Muscle of back (tissue), 11 donors: ENCODE data around the gene HOXA13. TPM values are rescaled to one million over a fixed set of nuclear protein-coding genes. Genes with fewer than 3 reads are reported as not detected.

Experiments
- DNase-seq, 3 donors: peaks; one replicate each; pipeline versions ENCODE4 v3.0.0 to v3.0.0-alpha.2; 2013
- polyA plus RNA-seq, 10 donors: library from polyadenylated mRNA; unstranded; fragments of 120-200 nt; gene quantifications; one replicate each; pipeline ENCODE4 v1.2.1, GENCODE V29; 2013; ENCODE audit not compliant: insufficient read length in 10 of 10

The HOXA13 gene
- polyA plus RNA-seq, 10 donors: 0.20 to 0.41 TPM; not detected in 8

DNA sequence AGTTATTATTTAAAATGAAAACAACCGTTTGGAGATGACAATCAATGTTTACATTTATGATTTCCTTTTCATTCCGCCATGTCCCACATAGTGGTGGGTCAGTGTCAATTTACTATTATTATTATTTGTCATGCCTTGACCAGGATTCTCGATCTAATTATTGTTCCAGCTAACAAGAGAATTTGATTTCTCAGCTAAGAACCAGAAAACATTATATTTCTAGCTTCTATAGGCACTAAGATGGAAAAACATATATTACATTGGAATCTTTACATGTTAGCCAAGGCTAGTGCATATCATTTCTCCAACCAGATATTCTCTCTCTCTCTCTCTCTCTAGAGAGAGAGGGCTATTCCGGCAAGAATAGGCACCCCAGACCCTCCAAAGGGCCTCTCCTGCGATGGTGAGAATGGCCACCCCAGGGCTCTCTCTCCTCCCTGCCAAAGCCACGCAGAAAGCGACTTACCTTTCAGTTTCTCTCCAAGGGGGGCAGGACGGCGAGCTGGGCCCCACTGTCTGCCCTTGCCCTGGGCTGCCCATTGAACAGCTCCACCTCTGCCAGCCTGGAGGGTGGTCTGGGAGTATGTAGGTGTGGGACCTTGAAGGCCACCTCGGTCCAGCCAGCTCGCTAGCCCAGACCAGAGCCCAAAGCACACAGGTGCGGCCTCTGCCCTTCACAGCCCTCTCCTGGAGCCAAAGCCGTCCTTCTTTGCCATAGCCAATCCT, 49.9 kb downstream of the HOXA13 start:
- DNase-seq: peak in 1 of 3 donors; percentile 65

DNA sequence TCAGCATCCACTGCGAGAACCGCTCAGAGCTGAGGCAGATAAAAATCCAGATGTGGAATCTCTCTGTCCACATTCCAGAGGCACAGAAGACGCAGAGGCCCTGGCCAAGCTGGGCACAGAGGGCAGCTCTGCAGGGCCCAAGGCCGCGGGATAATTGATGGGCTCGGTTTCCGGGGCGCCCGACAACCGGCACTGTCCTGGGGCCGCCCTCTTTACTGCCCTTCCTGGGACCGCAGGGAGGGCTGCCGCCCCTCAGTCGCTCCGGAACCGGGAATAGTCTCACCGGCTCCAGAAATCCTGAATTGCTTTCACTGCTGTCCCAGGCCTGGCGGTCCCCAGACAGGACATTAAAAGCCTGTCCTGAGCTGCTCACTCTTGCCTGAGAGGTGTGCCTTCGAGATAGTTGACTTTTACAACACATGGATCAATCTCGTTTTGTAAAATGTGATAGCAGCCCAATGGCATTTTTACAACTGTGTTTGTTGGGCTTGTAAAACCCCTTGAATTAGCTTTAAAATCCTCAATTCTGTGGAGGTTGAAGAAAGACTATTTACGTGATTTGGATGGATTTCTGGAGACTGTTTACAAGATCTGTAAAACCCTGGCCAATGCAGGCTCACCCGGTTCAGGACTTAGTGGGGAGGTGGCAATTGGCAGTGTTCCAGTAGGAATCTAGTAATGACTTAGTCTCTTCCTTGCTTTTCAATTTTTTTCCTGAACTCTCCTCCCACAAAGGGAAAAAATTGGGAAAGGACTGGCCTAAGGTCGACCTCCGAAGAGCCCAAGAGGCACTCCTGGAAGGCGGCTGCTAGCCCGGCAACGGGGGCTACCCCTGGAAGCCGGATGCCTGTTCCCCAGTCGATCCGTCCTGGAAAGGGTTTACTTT, 50.9 kb downstream of the HOXA13 start:
- peak in 1 of 3 donors; percentile 71 for DNase-seq

GRCh38 chr7:27148031-27148755, 51.7 kb downstream of the HOXA13 start:
- DNase-seq: peak in 1 of 3 donors; percentile 83

DNA sequence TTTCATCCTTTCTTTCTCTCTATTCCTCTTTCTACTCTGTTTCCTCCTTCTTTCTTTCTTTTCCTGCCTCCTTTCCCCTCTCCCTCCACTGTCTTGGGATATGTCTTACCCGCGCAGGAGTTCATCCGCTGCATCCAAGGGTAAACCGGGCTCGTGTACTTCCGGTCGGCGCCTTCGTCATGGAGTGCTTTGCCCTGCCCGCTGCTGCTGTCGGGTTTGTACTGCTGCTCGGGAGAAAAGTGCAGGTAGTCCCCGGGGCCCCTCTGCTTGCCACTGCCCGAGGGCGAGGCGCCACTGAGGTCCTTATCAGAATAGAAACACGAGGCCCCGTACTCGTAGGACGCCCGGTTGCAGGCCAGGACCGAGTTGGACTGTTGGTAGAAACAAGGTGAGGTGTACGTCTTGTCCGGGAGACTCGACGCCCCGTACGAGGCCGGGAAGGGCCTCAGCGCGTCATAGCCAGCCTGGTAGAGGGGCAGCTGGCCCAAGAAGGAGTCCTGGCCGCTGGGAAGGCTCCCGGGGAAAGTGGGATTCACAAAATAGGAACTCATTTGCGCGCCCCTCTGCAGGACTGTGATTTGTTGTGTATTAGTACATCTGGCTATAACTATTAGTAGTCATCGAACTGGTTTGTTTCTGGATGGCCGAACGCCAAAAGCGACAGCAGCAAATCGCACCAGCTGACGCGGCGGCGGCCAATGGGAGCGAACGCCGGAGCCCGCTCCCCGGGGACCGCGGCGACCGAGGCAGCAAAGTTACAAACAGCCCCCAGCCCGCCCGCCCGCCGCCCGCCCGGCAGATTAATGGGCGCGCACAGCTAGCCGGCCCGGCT, 52.5 kb downstream of the HOXA13 start, which contains the start of gene HOXA6:
Gene HOXA6, minus strand, starts transcription at position 576 of the 832 bp plus-strand sequence. Its CDS starts 25 bp downstream, at position 551.
- peak in 1 of 3 donors; percentile 85 for DNase-seq

GRCh38 chr7:27146491-27147198, 53.2 kb downstream of the HOXA13 start:
- DNase-seq: peak in 1 of 3 donors; percentile 51

GRCh38 chr7:27145914-27146412, 53.9 kb downstream of the HOXA13 start:
- DNase-seq: no peak

- DNase-seq: peak in 1 of 3 donors; percentile 65
Measured at GRCh38 chr7:27145165-27145913, 54.6 kb downstream of the HOXA13 start.

DNA sequence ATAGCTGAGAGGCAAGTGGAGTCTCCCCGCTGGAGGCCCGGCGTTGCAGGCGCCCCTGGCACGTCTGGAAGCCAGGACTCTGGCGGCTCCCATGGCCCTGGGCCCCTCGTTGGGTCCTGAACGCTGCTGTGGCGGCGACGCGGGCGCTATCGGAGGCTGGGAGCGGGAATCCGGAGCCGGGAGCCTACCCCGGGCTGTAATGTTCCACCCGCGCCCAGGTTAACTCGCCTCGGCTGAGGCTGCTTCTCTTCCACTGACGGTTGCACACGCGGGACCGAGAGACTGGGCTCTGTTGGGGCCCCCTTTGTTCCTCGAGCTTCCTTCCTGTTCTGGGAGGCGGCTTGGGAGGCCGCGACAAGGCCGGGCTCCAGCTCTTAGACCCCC, 55.1 kb downstream of the HOXA13 start:
- DNase-seq: peak in 1 of 3 donors; percentile 63

Other genes starting within 250 kb of the HOXA13 start
- gene HOXA1, start 104.1 kb downstream of the HOXA13 start, polyA plus RNA-seq: 1 to 10 TPM in 5 of 10 donors, under 1 TPM in 5; 0.71 to 1.3 (median 0.98) TPM
- 1 to 10 TPM; 1.6 to 7.4 (median 4.4) TPM for gene HOXA2, start 97.4 kb downstream of the HOXA13 start, polyA plus RNA-seq
- 10 to 100 TPM; 12.7 to 34.5 (median 26.5) TPM for gene HOXA4, start 69.3 kb downstream of the HOXA13 start, polyA plus RNA-seq
- gene HOXA5, start 56.4 kb downstream of the HOXA13 start, polyA plus RNA-seq: 10 to 100 TPM in 2 of 10 donors, 1 to 10 TPM in 8; 6.4 to 12.0 (median 7.9) TPM
- gene HOXA6, start 52.3 kb downstream of the HOXA13 start, polyA plus RNA-seq: 1 to 10 TPM in 5 of 10 donors, under 1 TPM in 5; 0.27 to 7.4 (median 2.3) TPM
- 10 to 100 TPM in 7 of 10 donors, 1 to 10 TPM in 3; 7.1 to 20.2 (median 13.8) TPM for gene HOXA3, start 47.5 kb downstream of the HOXA13 start, polyA plus RNA-seq
- gene HOXA7, start 43.4 kb downstream of the HOXA13 start, polyA plus RNA-seq: 10 to 100 TPM in 2 of 10 donors, 1 to 10 TPM in 7, under 1 TPM in 1; 0.84 to 12.3 (median 5.6) TPM
- 10 to 100 TPM in 5 of 10 donors, under 1 TPM in 5; 0.15 to 25.4 (median 6.0) TPM for gene HOXA9, start 34.6 kb downstream of the HOXA13 start, polyA plus RNA-seq
- 10 to 100 TPM in 4 of 10 donors, 1 to 10 TPM in 1, under 1 TPM in 4, not detected in 1; 0.20 to 38.2 (median 9.7) TPM for gene HOXA10, start 25.8 kb downstream of the HOXA13 start, polyA plus RNA-seq
- gene HOXA11, start 14.9 kb downstream of the HOXA13 start, polyA plus RNA-seq: 1 to 10 TPM in 2 of 10 donors, under 1 TPM in 2, not detected in 6; 0.12 to 6.9 (median 2.4) TPM
- not detected for gene EVX1, start 42.7 kb upstream of the HOXA13 start, polyA plus RNA-seq